H1 (cell line): ENCODE results near the gene GFAP. TPM values are rescaled to one million over a fixed set of nuclear protein-coding genes. Genes with fewer than 3 reads are reported as not detected.

ENCODE experiments used
- CTCF ChIA-PET: fragments of 300-600 bp; sonication (Branson Sonifier 250); formaldehyde crosslinking; loops from one replicate; lab custom pipeline; 2021; ENCODE audit not compliant: partially characterized antibody; lab: Charles Lee
- POLR2A ChIA-PET: fragments of 300-600 bp; sonication (Branson Sonifier 250); formaldehyde crosslinking; loops from one replicate; lab custom pipeline; 2021; ENCODE audit warnings: inconsistent platforms; ENCODE audit not compliant: partially characterized antibody; lab: Charles Lee
- DNase-seq, 2 experiments: peaks; one replicate each; pipeline versions ENCODE4 v3.0.0 to v3.0.0-alpha.2; 2010 to 2022; ENCODE audit warnings: low spot score in 2 of 2, low read depth in 1 of 2, mixed read lengths in 1 of 2
- FAIRE-seq: peaks from 2 replicates; lab custom pipeline; 2011; peaks lifted over from hg19 to GRCh38; lab: Jason Lieb, UNC
- H2AFZ ChIP-seq: 2 replicates; pipeline ENCODE4 v1.8.1; 2012; ENCODE audit warnings: low read length, inconsistent platforms
- H2AK5ac ChIP-seq: 2 replicates; pipeline ENCODE4 v1.6.1; 2013; ENCODE audit warnings: low read depth, low read length
- H2BK120ac ChIP-seq: replicated peaks from 2 replicates; pipeline ENCODE3; 2013; ENCODE audit warnings: low read depth, low read length, inconsistent platforms
- H2BK12ac ChIP-seq: 2 replicates; pipeline ENCODE4 v1.6.1; 2013; ENCODE audit warnings: low read depth, low read length
- H2BK15ac ChIP-seq: 2 replicates; pipeline ENCODE4 v1.6.1; 2013; ENCODE audit warnings: low read length
- H2BK20ac ChIP-seq: 2 replicates; pipeline ENCODE4 v1.6.1; 2013; ENCODE audit warnings: low read length
- H2BK5ac ChIP-seq: 2 replicates; pipeline ENCODE4 v1.6.1; 2013; ENCODE audit warnings: low read depth, low read length
- H3K14ac ChIP-seq: 2 replicates; pipeline ENCODE4 v1.6.1; 2013; ENCODE audit warnings: inconsistent platforms; ENCODE audit not compliant: insufficient read length
- H3K18ac ChIP-seq: 2 replicates; pipeline ENCODE4 v1.6.1; 2013; ENCODE audit warnings: low read length; ENCODE audit errors: extremely low read depth
- H3K23ac ChIP-seq: 2 replicates; pipeline ENCODE4 v1.6.1; 2013; ENCODE audit warnings: inconsistent platforms; ENCODE audit not compliant: insufficient read length
- H3K23me2 ChIP-seq: 2 replicates; pipeline ENCODE4 v1.6.1; 2013; ENCODE audit warnings: low read depth, low read length
- H3K27ac ChIP-seq: 2 replicates; pipeline ENCODE4 v1.6.1; 2011; ENCODE audit warnings: low read depth, low read length, inconsistent platforms
- H3K27me3 ChIP-seq, 4 experiments: replicated peaks in 1 of 4; 1 replicate in 1 of 4; 2 replicates in 3 of 4; pipeline versions ENCODE4 v1.6.1 to v1.8.1; 2011 to 2013; ENCODE audit warnings: low read length in 3 of 4, mild to moderate bottlenecking in 3 of 4, inconsistent platforms in 2 of 4, mixed read lengths in 2 of 4, moderate library complexity in 1 of 4; ENCODE audit not compliant: control insufficient read depth in 3 of 4, insufficient read depth in 3 of 4; ENCODE audit errors: extremely low read depth in 1 of 4
- H3K36me3 ChIP-seq, 4 experiments: 2 replicates each; pipeline versions ENCODE4 v1.6.1 to v1.8.1; 2011 to 2013; ENCODE audit warnings: mild to moderate bottlenecking in 4 of 4, low read length in 3 of 4, moderate library complexity in 2 of 4, control low read depth in 1 of 4, inconsistent platforms in 1 of 4; ENCODE audit not compliant: insufficient read depth in 4 of 4, control insufficient read depth in 2 of 4
- H3K4ac ChIP-seq: replicated peaks from 2 replicates; pipeline ENCODE3; 2013; ENCODE audit warnings: low read length, low read depth, mixed read lengths, inconsistent platforms; ENCODE audit not compliant: insufficient read length
- H3K4me1 ChIP-seq, 4 experiments: replicated peaks in 1 of 4; 1 replicate in 1 of 4; 2 replicates in 3 of 4; pipeline versions ENCODE4 v1.6.1 to v1.8.1; 2011 to 2013; ENCODE audit warnings: low read length in 3 of 4, inconsistent platforms in 2 of 4, mixed read lengths in 1 of 4; ENCODE audit not compliant: insufficient read depth in 4 of 4, control insufficient read depth in 3 of 4
- H3K4me2 ChIP-seq, 2 experiments: 2 replicates each; pipeline versions ENCODE4 v1.6.1 to v1.8.1; 2011 to 2013; ENCODE audit warnings: low read depth in 2 of 2, low read length in 2 of 2, control low read depth in 1 of 2, inconsistent platforms in 1 of 2, mild to moderate bottlenecking in 1 of 2; ENCODE audit not compliant: insufficient read depth in 1 of 2
- H3K4me3 ChIP-seq, 4 experiments: fragments of 200-600, 300-600 bp in 1 of 4; sonication (generic), shearing (Covaris generic), sonication (Bioruptor Twin) in 1 of 4; 2 replicates each; pipeline versions ENCODE4 v1.5.1 to v1.8.1; 2011 to 2016; ENCODE audit warnings: low read length in 4 of 4, low read depth in 3 of 4, control low read depth in 2 of 4, inconsistent platforms in 2 of 4, mild to moderate bottlenecking in 2 of 4, mixed read lengths in 1 of 4, moderate library complexity in 1 of 4; ENCODE audit not compliant: insufficient read depth in 2 of 4; ENCODE audit errors: extremely low read depth in 1 of 4
- H3K56ac ChIP-seq: replicated peaks from 2 replicates; pipeline ENCODE3; 2013; ENCODE audit warnings: low read depth, mild to moderate bottlenecking, mixed read lengths, low read length, inconsistent platforms; ENCODE audit not compliant: insufficient read length
- H3K79me1 ChIP-seq: 2 replicates; pipeline ENCODE4 v1.6.1; 2013; ENCODE audit warnings: low read depth, low read length, control low read depth
- H3K79me2 ChIP-seq, 2 experiments: 2 replicates each; pipeline versions ENCODE4 v1.6.1 to v1.8.1; 2012 to 2013; ENCODE audit warnings: low read length in 2 of 2, mild to moderate bottlenecking in 2 of 2, inconsistent platforms in 1 of 2; ENCODE audit not compliant: insufficient read depth in 2 of 2, control insufficient read depth in 1 of 2
- H3K9ac ChIP-seq, 4 experiments: replicated peaks in 1 of 4; 1 replicate in 1 of 4; 2 replicates in 3 of 4; pipeline versions ENCODE4 v1.6.1 to v1.8.1; 2011 to 2013; ENCODE audit warnings: low read depth in 3 of 4, low read length in 3 of 4, control low read depth in 2 of 4, mild to moderate bottlenecking in 2 of 4, moderate library complexity in 2 of 4, inconsistent platforms in 1 of 4; ENCODE audit errors: extremely low read depth in 1 of 4
- H3K9me3 ChIP-seq, 2 experiments: 2 replicates each; pipeline versions ENCODE4 v1.6.1 to v1.8.1; 2012 to 2013; ENCODE audit warnings: mild to moderate bottlenecking in 2 of 2, moderate library complexity in 2 of 2, control low read depth in 1 of 2, inconsistent platforms in 1 of 2, low read depth in 1 of 2, low read length in 1 of 2, mixed read lengths in 1 of 2; ENCODE audit not compliant: insufficient read depth in 2 of 2
- H4K20me1 ChIP-seq, 2 experiments: replicated peaks in 1 of 2; 2 replicates each; pipeline versions ENCODE3 to v1.8.1; 2011 to 2013; ENCODE audit warnings: inconsistent platforms in 2 of 2, low read length in 2 of 2, mild to moderate bottlenecking in 1 of 2; ENCODE audit not compliant: insufficient read depth in 2 of 2, control insufficient read depth in 1 of 2
- H4K5ac ChIP-seq: 2 replicates; pipeline ENCODE4 v1.6.1; 2013; ENCODE audit warnings: low read length, low read depth, mixed read lengths, inconsistent platforms; ENCODE audit not compliant: insufficient read length
- H4K8ac ChIP-seq: 2 replicates; pipeline ENCODE4 v1.8.0; 2013; ENCODE audit warnings: mild to moderate bottlenecking, moderate library complexity, low read length, inconsistent platforms; ENCODE audit not compliant: insufficient read depth; ENCODE audit errors: extremely low read depth
- H4K91ac ChIP-seq: replicated peaks from 2 replicates; pipeline ENCODE3; 2013; ENCODE audit warnings: low read length, mixed read lengths, inconsistent platforms; ENCODE audit not compliant: insufficient read length
- BRCA1 ChIP-seq: IDR thresholded peaks from 2 replicates; pipeline ENCODE4 v1.6.1; 2012; ENCODE audit warnings: low read depth, low read length, improper control_type of control experiment
- E2F6 ChIP-seq: IDR thresholded peaks from 2 replicates; pipeline ENCODE4 v1.6.1; 2012; ENCODE audit warnings: inconsistent platforms
- GTF2F1 ChIP-seq: IDR thresholded peaks from 2 replicates; pipeline ENCODE4 v1.6.1; 2012; ENCODE audit warnings: low read depth, low read length, improper control_type of control experiment, borderline replicate concordance
- MAFK ChIP-seq: IDR thresholded peaks from 2 replicates; pipeline ENCODE4 v1.6.1; 2012; ENCODE audit warnings: low read depth, mild to moderate bottlenecking, improper control_type of control experiment, low read length
- RAD21 ChIP-seq, 2 experiments: IDR thresholded peaks in 1 of 2; conservative IDR thresholded peaks in 1 of 2; 2 replicates each; pipeline ENCODE4 v1.6.1; 2011; ENCODE audit warnings: low read depth in 2 of 2, low read length in 2 of 2, improper control_type of control experiment in 1 of 2, inconsistent platforms in 1 of 2, mild to moderate bottlenecking in 1 of 2, moderate library complexity in 1 of 2
- TAF1 ChIP-seq: IDR thresholded peaks from 2 replicates; pipeline ENCODE4 v1.6.1; 2011; ENCODE audit warnings: mild to moderate bottlenecking, low read depth, low read length
- USF2 ChIP-seq: IDR thresholded peaks from 2 replicates; pipeline ENCODE4 v1.6.1; 2011; ENCODE audit warnings: low read length, improper control_type of control experiment
- WGBS, 2 experiments: shearing (Covaris generic) in 1 of 2; methylation state at CpG; one replicate each; pipeline versions ENCODE4 v1.1.6 to v1.1.7; 2013 to 2015; ENCODE audit warnings: low lambda C conversion rate in 2 of 2, mixed read lengths in 2 of 2, inconsistent platforms in 1 of 2, low coverage in 1 of 2, missing lambda C conversion rate in 1 of 2; ENCODE audit not compliant: insufficient replicate concordance in 2 of 2, insufficient coverage in 1 of 2, insufficient read length in 1 of 2; ENCODE audit errors: extremely low coverage in 1 of 2, missing lambda C conversion rate in 1 of 2; 5-methylcytosine and 5-hydroxymethylcytosine counted together
- polyA plus RNA-seq, 7 experiments: library from polyadenylated mRNA; depleted of rRNA in 3 of 7; stranded (reverse) in 5 of 7; unstranded in 2 of 7; fragments of >200 nt in 5 of 7; fragments of 200-250 nt in 2 of 7; gene quantifications; 1 replicate in 5 of 7; 2 replicates in 1 of 7; 4 replicates in 1 of 7; pipeline versions ENCODE4 v1.2.1 to v1.2.3, GENCODE V29; 2011 to 2013; ENCODE audit warnings: missing spikeins in 2 of 7, mixed read lengths in 2 of 7
- total RNA-seq: library from RNA; stranded (reverse); fragmentation: NEBNext Ultra II Directional; extraction: Animal tissue kit (Norgen Biotek cat#: 25700); gene quantifications from 2 replicates; pipeline ENCODE4 v1.2.1, GENCODE V29; 2021
- TF ChIP-seq, protein P1 (sequence below): IDR thresholded peaks from 2 replicates; pipeline ENCODE4 v1.6.1; 2012; ENCODE audit warnings: low read length, inconsistent platforms

The GFAP gene
- total and polyA plus RNA-seq, 2 of the 8 experiments (the other 6 are each of a cell fraction or from before 2014, with no cell fraction given): 1.3 to 1.5 TPM

DNA sequence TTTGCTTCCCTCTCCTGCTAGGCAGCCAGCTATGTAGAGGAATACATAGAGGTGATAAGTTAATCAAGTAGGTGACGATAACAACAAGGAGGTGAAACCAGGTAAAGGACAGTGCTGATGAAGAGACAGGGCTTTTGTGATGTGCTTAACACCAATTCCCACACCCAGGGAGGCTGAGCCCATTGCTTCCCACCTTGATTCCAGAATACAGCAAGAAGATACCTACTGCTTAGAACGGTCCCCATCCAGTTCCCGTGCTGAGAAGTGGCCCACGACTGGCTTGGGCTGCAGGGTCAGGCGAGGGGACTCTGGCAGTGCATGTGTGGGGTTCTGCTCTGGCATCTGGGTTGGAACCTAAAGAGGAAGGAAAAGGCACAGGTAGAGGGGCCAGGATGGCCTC is 16.1 kb upstream of the GFAP start:
- H3K27me3 ChIP-seq: no peaks in the 10 kb centered on the region
- H3K4me2 ChIP-seq: no peak overlapping the region
- no peak for TF ChIP-seq RAD21 (IDR thresholded peaks at IDR 0.05 in 1 of 2, conservative IDR thresholded peaks at IDR 0.05 in 1 of 2; ENCODE audit: low read depth in 2 of 2, low read length in 2 of 2)
- TF ChIP-seq E2F6: no peak
- TF ChIP-seq BRCA1: no peak
- TF ChIP-seq USF2: no peak
- TF ChIP-seq GTF2F1: no peak
- no peak for TF ChIP-seq TAF1
- TF ChIP-seq MAFK: no peak
- TF ChIP-seq, protein P1, sequence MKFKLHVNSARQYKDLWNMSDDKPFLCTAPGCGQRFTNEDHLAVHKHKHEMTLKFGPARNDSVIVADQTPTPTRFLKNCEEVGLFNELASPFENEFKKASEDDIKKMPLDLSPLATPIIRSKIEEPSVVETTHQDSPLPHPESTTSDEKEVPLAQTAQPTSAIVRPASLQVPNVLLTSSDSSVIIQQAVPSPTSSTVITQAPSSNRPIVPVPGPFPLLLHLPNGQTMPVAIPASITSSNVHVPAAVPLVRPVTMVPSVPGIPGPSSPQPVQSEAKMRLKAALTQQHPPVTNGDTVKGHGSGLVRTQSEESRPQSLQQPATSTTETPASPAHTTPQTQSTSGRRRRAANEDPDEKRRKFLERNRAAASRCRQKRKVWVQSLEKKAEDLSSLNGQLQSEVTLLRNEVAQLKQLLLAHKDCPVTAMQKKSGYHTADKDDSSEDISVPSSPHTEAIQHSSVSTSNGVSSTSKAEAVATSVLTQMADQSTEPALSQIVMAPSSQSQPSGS: no peak
- CTCF ChIA-PET: interaction anchor here (1.1 to 3.7 kb wide), 9 partner anchors 8 to 103 kb away, joined by 3 to 19 read pairs (median 5); no protein-coding TSS in a partner anchor
- H3K79me1 ChIP-seq: peaks cover 2% of the 10 kb centered on the region; the same call in 1 of the 2 replicates
- no peak overlapping the region for H3K27ac ChIP-seq
- no peak for DNase-seq
- peaks cover 35 to 79% (median 70%) of the 10 kb centered on the region in 4 experiments for H3K36me3 ChIP-seq
- no peak overlapping the region for H3K14ac ChIP-seq
- no peak overlapping the region for H2BK20ac ChIP-seq
- H3K23ac ChIP-seq: no peak overlapping the region
- no peak overlapping the region for H2AFZ ChIP-seq
- no peak overlapping the region for H3K56ac ChIP-seq
- no peak overlapping the region for H4K8ac ChIP-seq
- no peak overlapping the region for H2BK12ac ChIP-seq
- no peak overlapping the region for H4K91ac ChIP-seq
- H4K20me1 ChIP-seq: peaks cover 0 to 13% of the 10 kb centered on the region in 2 experiments
- H3K18ac ChIP-seq: no peak overlapping the region
- no peaks in the 10 kb centered on the region for H3K79me2 ChIP-seq
- H3K9ac ChIP-seq: no peak overlapping the region
- no peak overlapping the region for H4K5ac ChIP-seq
- H3K4me1 ChIP-seq: no peaks in the 10 kb centered on the region
- POLR2A ChIA-PET: interaction anchor here (2.0 to 2.2 kb wide), 2 partner anchors 10 to 28 kb away, joined by 5 to 6 read pairs; no protein-coding TSS in a partner anchor
- H2AK5ac ChIP-seq: no peak overlapping the region
- no peak overlapping the region for H2BK5ac ChIP-seq
- WGBS, 2 experiments: 98% methylated on average over 5 of the region's 5 CpGs; no CpG with 5 or more reads in 1 of the 2 experiments
- FAIRE-seq: no peak
- H2BK120ac ChIP-seq: no peak overlapping the region
- H3K4me3 ChIP-seq: no peak overlapping the region
- no peaks in the 10 kb centered on the region for H3K9me3 ChIP-seq
- H3K23me2 ChIP-seq: no peaks in the 10 kb centered on the region
- no peak overlapping the region for H2BK15ac ChIP-seq
- no peak overlapping the region for H3K4ac ChIP-seq
